ENCODE data around the gene ARHGAP25.

- TF ChIP-seq CTCF (IDR thresholded peaks at IDR 0.05; ENCODE audit: low read depth, low read length, poor library complexity, severe bottlenecking) (no peak), EZH2phosphoT487 (IDR thresholded peaks at IDR 0.05; ENCODE audit: borderline replicate concordance, low read length) (no peak)
Observed at GRCh38 chr2:68809324-68810240, 75.0 kb downstream of the ARHGAP25 start.
